AG20443 (cell line): ENCODE measurements around the gene KCNE1.
A peak's percentile ranks its signal among the peaks of the same experiment; 100 is the strongest.

Source experiments
- DNase-seq: peaks from one replicate; pipeline ENCODE4 v3.0.0; 2012; ENCODE audit warnings: low spot score, mixed read lengths

KCNE1 gene

GRCh38 chr21:34535886-34536285 lies 23.9 kb upstream of the KCNE1 start:
- no peak for DNase-seq

DNA sequence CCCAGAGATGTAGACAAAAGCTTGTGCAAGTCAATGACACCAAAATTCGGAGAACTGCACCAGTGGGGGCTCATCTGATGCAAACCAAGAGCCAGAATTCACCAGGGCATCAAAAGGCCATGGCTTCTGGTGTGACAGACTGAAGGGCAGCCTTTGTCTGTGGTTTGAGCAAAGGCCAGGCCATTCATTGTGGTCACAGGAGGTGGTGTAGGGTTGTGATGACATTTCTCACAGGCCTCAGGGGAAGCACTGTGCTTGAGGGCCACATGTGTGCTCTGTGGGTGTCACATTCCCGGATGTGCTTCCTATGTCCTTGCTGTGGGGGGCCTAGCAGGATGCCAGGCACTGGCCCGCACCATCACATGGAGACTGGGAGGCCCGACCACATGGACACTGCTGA lies 22.5 kb upstream of the KCNE1 start:
- DNase-seq = peak; percentile 56

GRCh38 chr21:34533938-34534337 lies 21.9 kb upstream of the KCNE1 start:
- no peak for DNase-seq

DNA sequence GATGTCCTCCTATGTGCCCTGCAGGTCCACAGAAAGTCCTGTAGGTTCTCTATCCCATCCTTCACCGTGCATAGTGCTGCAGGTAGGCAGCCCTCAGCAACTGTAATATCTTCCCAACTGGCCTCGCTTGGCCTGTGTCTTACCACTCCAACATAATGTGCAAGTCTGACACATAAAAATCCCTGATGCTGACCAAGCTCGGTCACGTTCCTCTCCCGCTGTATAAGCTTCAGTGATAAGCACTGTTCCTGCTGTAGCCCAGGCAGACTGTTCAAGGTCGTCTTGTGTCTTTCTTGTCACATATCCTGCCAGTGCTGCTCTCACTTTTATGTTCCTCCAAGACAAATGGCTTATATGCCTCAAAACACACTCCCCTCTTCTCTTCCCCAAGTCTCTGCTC lies 19.4 kb upstream of the KCNE1 start:
- no peak for DNase-seq

DNA sequence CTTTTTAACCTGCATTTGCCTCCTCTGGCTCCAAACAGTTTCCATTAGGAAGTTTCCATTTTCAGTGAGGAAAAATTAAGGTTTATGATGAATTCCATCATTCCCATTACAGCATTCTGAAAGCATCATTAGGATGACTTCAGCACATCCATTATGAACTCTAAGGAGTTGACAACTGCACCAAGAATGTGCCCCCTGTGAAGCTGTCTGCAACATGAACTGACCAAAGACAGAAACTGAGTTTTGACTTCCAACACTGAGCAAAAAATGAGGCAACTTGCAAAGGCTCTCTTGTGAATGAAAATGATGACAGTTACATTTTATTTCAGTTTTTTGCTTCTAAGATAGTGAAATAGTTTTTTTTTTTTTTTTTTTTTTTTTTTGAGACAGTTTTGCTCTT lies 18.3 kb upstream of the KCNE1 start:
- DNase-seq = peak; percentile 58

GRCh38 chr21:34528131-34528561 lies 16.1 kb upstream of the KCNE1 start:
- DNase-seq = no peak

DNA sequence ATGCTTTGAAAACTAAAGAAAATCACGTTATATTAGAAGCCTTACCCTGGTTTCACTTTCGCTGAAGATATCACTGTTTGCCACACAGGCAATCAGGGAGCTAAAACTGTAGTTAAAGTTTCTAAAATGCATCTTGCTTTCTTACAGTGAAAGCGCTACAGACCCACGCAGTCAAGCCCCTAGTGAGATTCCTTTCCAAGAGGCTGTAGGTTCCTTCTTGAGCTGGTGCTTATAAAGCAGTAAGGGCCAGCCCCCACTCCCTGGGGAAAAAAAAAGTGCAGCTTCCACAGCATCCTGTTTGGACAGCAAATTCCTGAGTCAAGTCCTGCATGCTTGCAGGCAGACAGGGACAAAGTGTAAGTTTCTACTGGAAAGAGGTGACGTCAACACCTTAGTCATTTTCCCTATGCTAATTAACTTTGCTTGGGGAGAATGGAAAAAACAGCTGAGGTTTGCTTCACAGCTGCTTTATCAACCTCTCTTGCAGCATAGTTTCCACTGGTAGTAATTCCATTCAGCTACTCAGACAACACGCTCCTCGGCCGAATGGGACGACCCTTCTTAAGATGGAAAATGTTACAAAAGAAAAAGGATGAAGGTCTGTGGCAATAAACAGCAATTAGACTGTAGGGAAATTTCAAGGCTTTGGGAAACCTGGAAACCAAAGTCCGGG lies 14.7 kb upstream of the KCNE1 start:
- DNase-seq = peak; percentile 93

- DNase-seq = no peak
Observed at GRCh38 chr21:34526241-34526617, 14.2 kb upstream of the KCNE1 start.

- DNase-seq = peak; percentile 53
Observed at GRCh38 chr21:34524646-34525601, 12.9 kb upstream of the KCNE1 start.

DNA sequence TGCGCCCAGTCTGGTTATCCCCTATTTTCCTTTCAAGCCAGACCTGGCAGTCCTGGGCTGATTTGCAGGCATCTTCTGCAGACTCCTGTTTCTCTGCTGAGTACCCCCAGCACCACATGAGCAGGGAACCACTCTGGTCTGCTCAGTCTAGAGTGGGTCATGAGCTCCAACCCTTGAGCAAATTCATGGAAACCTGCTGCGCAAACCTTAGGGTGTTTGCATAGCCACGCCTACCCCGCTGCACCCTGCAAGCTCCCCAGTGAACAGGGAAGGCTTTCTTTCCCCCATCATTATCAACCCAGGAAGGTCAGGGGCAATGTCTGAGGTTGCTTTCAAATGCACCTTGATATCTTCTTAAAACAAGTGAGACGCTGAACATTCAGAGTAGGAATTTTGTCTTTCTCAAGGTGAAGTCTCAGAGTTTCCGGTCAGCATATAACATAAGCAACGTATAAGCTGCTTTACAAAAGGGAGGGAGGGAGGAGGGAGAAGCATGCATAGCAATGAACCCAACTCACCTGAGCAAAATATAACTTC lies 11.1 kb upstream of the KCNE1 start:
- no peak for DNase-seq

GRCh38 chr21:34522284-34522683 lies 10.3 kb upstream of the KCNE1 start:
- DNase-seq = no peak

- DNase-seq = no peak
Observed at GRCh38 chr21:34521561-34521960, 9.6 kb upstream of the KCNE1 start.

GRCh38 chr21:34520764-34521508 lies 8.9 kb upstream of the KCNE1 start:
- no peak for DNase-seq

- DNase-seq = no peak
Observed at GRCh38 chr21:34520281-34520680, 8.3 kb upstream of the KCNE1 start.

- no peak for DNase-seq
Observed at GRCh38 chr21:34519694-34520093, 7.7 kb upstream of the KCNE1 start.

- peak; percentile 33 for DNase-seq
Observed at GRCh38 chr21:34519016-34519415, 7.0 kb upstream of the KCNE1 start.

- no peak for DNase-seq
Observed at GRCh38 chr21:34518301-34518700, 6.3 kb upstream of the KCNE1 start.

DNA sequence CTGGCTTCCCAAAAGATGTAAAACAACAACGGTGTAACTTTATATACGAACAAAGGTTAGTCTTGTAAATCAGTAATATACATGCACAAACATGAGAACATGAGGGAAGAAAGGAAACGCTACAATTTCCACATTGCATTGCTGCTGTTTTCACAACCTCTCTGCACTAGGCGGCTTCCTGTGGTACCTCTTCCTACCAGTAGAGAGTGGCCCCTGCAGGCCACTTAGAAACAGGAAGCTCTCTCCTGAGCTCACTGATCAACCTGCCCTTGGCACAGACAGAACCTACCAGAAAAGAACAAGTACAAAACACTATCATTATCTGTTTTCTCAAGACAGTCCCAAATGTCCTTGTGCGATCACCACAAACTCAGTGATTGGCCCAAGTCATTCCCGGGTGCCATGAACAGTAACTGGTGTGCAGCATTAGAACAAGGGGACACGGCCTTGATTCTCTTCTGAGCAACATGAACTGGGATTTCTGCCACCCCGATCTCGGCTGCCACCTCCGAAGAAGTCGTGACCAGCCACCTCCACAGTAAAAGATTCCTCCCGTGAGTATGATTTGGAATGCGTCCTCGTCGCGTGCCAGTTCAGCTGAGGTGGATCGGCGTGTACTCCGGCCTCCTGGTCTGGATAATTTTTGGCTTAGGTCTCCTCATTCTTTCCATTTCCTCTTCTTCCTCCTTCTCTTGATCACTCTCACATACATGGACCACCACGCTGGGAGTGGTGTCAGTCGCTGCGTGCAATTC lies 5.7 kb upstream of the KCNE1 start:
- DNase-seq = no peak

GRCh38 chr21:34517039-34517438 lies 5.0 kb upstream of the KCNE1 start:
- DNase-seq = no peak

DNA sequence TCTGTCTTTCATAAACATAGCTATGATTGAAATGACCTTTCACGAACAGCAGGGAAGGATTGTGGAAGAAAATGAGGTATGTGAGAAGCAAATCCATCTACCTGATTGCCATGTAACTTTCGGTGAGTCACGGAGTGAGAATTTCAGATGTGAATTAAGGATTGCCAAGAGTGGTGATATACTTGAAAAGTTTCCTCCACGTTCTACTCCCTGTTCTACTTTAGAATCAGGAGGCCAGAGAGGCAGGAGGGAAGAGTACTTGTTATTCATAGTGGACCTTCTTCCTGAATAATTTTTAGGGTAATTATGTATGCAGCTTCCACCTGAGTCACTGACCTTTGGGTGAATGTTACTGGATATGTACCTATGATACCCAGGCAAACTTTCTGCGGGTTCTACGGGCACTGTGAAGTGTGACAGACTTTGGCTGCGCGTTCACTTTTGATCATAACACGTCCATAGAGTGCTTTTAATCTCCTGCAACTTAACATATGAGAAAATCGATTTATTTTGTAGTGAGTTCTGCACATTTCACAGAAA lies 2.6 kb upstream of the KCNE1 start:
- DNase-seq = no peak

GRCh38 chr21:34513129-34513675 lies 1.2 kb upstream of the KCNE1 start:
- no peak for DNase-seq
